SK-N-MC (cell line): ENCODE data around the gene DLG5.

Experiments used
- EZH2 ChIP-seq: fragments of 200-600 bp; sonication (generic); IDR thresholded peaks from one replicate; pipeline ENCODE4 v1.6.1; 2017; ENCODE audit warnings: antibody characterized with exemption
- POLR2AphosphoS5 ChIP-seq: IDR thresholded peaks from 2 replicates; pipeline ENCODE4 v1.6.1; 2012; ENCODE audit warnings: mild to moderate bottlenecking, low read depth, low read length, borderline replicate concordance

- TF ChIP-seq POLR2AphosphoS5 (no peak), EZH2 (no peak)
Measured at GRCh38 chr10:77939561-77940001, 13.0 kb upstream of the DLG5 start.
